Endothelial cell of umbilical vein (primary cell): ENCODE measurements around the gene NTMT2. TPM values are rescaled to one million over a fixed set of nuclear protein-coding genes. Genes with fewer than 3 reads are reported as not detected.

Experiments
- BruUV-seq: library from RNA; stranded (reverse); fragments of 400-500 nt; replicated peaks from 2 replicates; lab custom pipeline; 2021; lab: Mats Ljungman, UMichigan
- CTCF ChIA-PET: fragments of 300-600, 350-600 bp; sonication (Branson Sonifier 250); formaldehyde crosslinking; loops from one replicate; lab custom pipeline; 2021; ENCODE audit warnings: antibody characterized with exemption, inconsistent platforms; lab: Charles Lee
- POLR2A ChIA-PET: fragments of 300-600, 350-600 bp; sonication (Branson Sonifier 250); formaldehyde crosslinking; loops from one replicate; lab custom pipeline; 2021; ENCODE audit warnings: antibody characterized with exemption, inconsistent platforms; lab: Charles Lee
- DNase-seq: peaks from one replicate; pipeline ENCODE4 v3.0.0-alpha.2; 2011; ENCODE audit warnings: low read depth, low spot score
- FAIRE-seq: peaks from 2 replicates; lab custom pipeline; 2011; peaks lifted over from hg19 to GRCh38; lab: Jason Lieb, UNC
- H2AFZ ChIP-seq: 2 replicates; pipeline ENCODE4 v1.6.0; 2012; ENCODE audit warnings: low read depth, low read length, control low read depth, inconsistent platforms
- H3K27ac ChIP-seq: 2 replicates; pipeline ENCODE4 v1.5.1; 2011; ENCODE audit warnings: low read depth, mild to moderate bottlenecking, control low read depth, low read length, moderate library complexity; ENCODE audit not compliant: insufficient read depth
- H3K27me3 ChIP-seq, 2 experiments: 2 replicates each; pipeline versions ENCODE4 v1.6.0 to v1.6.1; 2011; ENCODE audit warnings: low read length in 2 of 2, mixed read lengths in 1 of 2; ENCODE audit not compliant: control insufficient read depth in 2 of 2, insufficient read depth in 2 of 2
- H3K36me3 ChIP-seq, 2 experiments: 2 replicates in 1 of 2; 3 replicates in 1 of 2; pipeline ENCODE4 v1.5.1; 2011; ENCODE audit warnings: low read length in 2 of 2, mild to moderate bottlenecking in 1 of 2, moderate library complexity in 1 of 2; ENCODE audit not compliant: control insufficient read depth in 2 of 2, insufficient read depth in 2 of 2; ENCODE audit errors: extremely low read depth in 1 of 2
- H3K4me1 ChIP-seq: 3 replicates; pipeline ENCODE4 v1.5.1; 2011; ENCODE audit warnings: mild to moderate bottlenecking, low read length; ENCODE audit not compliant: control insufficient read depth, insufficient read depth; ENCODE audit errors: extremely low read depth
- H3K4me2 ChIP-seq: 2 replicates; pipeline ENCODE4 v1.6.1; 2011; ENCODE audit warnings: low read length, control low read depth, mixed read lengths; ENCODE audit not compliant: insufficient read depth
- H3K4me3 ChIP-seq, 3 experiments: fragments of 200-600 bp in 1 of 3; sonication (generic), shearing (Covaris generic) in 1 of 3; replicated peaks in 1 of 3; 2 replicates each; pipeline ENCODE4 v1.5.1; 2011 to 2016; ENCODE audit warnings: control low read depth in 3 of 3, low read length in 3 of 3, mild to moderate bottlenecking in 2 of 3, inconsistent platforms in 1 of 3, low read depth in 1 of 3, moderate library complexity in 1 of 3; ENCODE audit not compliant: insufficient read depth in 1 of 3
- H3K79me2 ChIP-seq: 2 replicates; pipeline ENCODE4 v1.6.0; 2012; ENCODE audit warnings: low read length, inconsistent platforms; ENCODE audit not compliant: control insufficient read depth, insufficient read depth
- H3K9ac ChIP-seq: replicated peaks from 2 replicates; pipeline ENCODE3; 2011; ENCODE audit warnings: low read length, control low read depth; ENCODE audit not compliant: insufficient read depth; ENCODE audit errors: extremely low read depth
- H3K9me1 ChIP-seq: replicated peaks from 3 replicates; pipeline ENCODE4 v1.6.0; 2011; ENCODE audit warnings: mild to moderate bottlenecking, low read length; ENCODE audit not compliant: control insufficient read depth, insufficient read depth; ENCODE audit errors: extremely low read depth
- H3K9me3 ChIP-seq: replicated peaks from 2 replicates; pipeline ENCODE4 v1.5.1; 2012; ENCODE audit warnings: low read length, inconsistent platforms; ENCODE audit not compliant: control insufficient read depth, insufficient read depth
- H4K20me1 ChIP-seq: replicated peaks from 2 replicates; pipeline ENCODE3; 2011; ENCODE audit warnings: mild to moderate bottlenecking, low read length; ENCODE audit not compliant: control insufficient read depth, insufficient read depth; ENCODE audit errors: extremely low read depth
- EZH2 ChIP-seq: IDR thresholded peaks from 2 replicates; pipeline ENCODE4 v1.6.1; 2012; ENCODE audit warnings: borderline replicate concordance, low read depth, mild to moderate bottlenecking, moderate library complexity, low read length, inconsistent platforms; ENCODE audit not compliant: severe bottlenecking
- GATA2 ChIP-seq: IDR thresholded peaks from 2 replicates; pipeline ENCODE4 v1.7.0; 2011; ENCODE audit warnings: low read depth, mild to moderate bottlenecking, moderate library complexity, mixed read lengths, low read length; ENCODE audit not compliant: insufficient read length, insufficient read depth
- JUN ChIP-seq: IDR thresholded peaks from 2 replicates; pipeline ENCODE4 v1.6.1; 2011; ENCODE audit warnings: borderline replicate concordance, low read depth; ENCODE audit not compliant: insufficient read length, insufficient read depth
- MYC ChIP-seq: IDR thresholded peaks from one replicate; pipeline ENCODE4 v1.6.1; 2011; ENCODE audit warnings: mild to moderate bottlenecking, low read depth, low read length
- POLR2A ChIP-seq: IDR thresholded peaks from 2 replicates; pipeline ENCODE4 v1.6.1; 2012; ENCODE audit warnings: low read depth, mild to moderate bottlenecking, control low read depth, low read length
- POLR2AphosphoS5 ChIP-seq: IDR thresholded peaks from 2 replicates; pipeline ENCODE4 v1.6.1; 2012; ENCODE audit warnings: low read depth, mild to moderate bottlenecking, control low read depth, low read length, moderate library complexity; ENCODE audit not compliant: insufficient read depth
- dilution Hi-C: fragments of 300-500 bp; cut with MboI; formaldehyde crosslinking; loops from one replicate; pipeline ENCODE4 v1.15.0; 2019; ENCODE audit warnings: low sequenced_read_pairs; ENCODE audit not compliant: extremely low pct_ligation_motif_present
- intact Hi-C: fragments of 100-400 bp; cut with micrococcal nuclease; formaldehyde crosslinking; loops from one replicate; pipeline ENCODE4 v1.10.0; 2022
- polyA plus RNA-seq, 4 experiments: library from polyadenylated mRNA; depleted of rRNA in 3 of 4; stranded (reverse) in 3 of 4; unstranded in 1 of 4; fragments of >200 nt; gene quantifications; 2 replicates each; pipeline versions ENCODE4 v1.2.1 to v1.2.3, GENCODE V29; 2011 to 2012; ENCODE audit warnings: missing spikeins in 1 of 4
- total RNA-seq: library from RNA; stranded (reverse); gene quantifications from 2 replicates; pipeline ENCODE4 v1.2.3, GENCODE V29; 2021
- TF ChIP-seq, protein P1 (sequence below), 2 donors: IDR thresholded peaks; 1 replicate in 1 of 2; 2 replicates in 1 of 2; pipeline ENCODE4 v1.5.1; 2011; ENCODE audit warnings: low read length in 2 of 2, mild to moderate bottlenecking in 2 of 2, moderate library complexity in 2 of 2, control low read depth in 1 of 2, inconsistent platforms in 1 of 2, low read depth in 1 of 2; ENCODE audit not compliant: insufficient read depth in 1 of 2; ENCODE audit errors: extremely low read depth in 1 of 2

The NTMT2 gene
- total and polyA plus RNA-seq, 2 donors (not counting 3 experiments of a cell fraction or from before 2014, with no cell fraction given): not detected

DNA sequence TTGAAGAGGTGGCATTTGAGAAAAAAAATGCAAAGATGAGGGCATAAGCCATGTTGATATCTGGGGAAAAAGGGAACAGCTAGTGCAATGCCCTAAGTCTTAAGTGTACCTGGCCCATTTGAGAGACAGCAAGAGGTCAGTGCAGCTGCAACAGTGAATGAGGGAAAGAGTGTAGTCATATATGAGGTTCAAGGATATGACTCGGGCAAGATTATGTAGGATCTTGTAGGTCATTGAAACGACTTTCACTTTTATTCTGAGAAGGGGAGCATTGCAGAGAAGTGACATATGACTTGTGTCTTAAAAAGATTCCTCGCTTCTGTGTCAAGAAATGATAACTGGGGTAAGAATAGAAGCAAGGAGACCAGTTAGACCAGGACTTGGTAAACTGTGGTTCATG, 31.0 kb downstream of the NTMT2 start:
- CTCF ChIA-PET: no interaction called here
- H3K9ac ChIP-seq: no peak overlapping the region
- no peak for DNase-seq
- no peak for FAIRE-seq
- TF ChIP-seq GATA2 (no peak), JUN (no peak)
- H3K4me2 ChIP-seq: no peak overlapping the region
- no peaks in the 10 kb centered on the region for H3K79me2 ChIP-seq
- no peak overlapping the region for H2AFZ ChIP-seq
- no peaks in the 10 kb centered on the region for H3K9me1 ChIP-seq
- no TSS peak for BruUV-seq
- intact Hi-C loops (no loop called here), dilution Hi-C loops (no loop called here)
- no peaks in the 10 kb centered on the region for H3K27me3 ChIP-seq
- no peak overlapping the region for H3K4me3 ChIP-seq
- H3K9me3 ChIP-seq: no peaks in the 10 kb centered on the region
- no peak overlapping the region for H3K27ac ChIP-seq
- no peaks in the 10 kb centered on the region for H3K4me1 ChIP-seq
- POLR2A ChIA-PET: no interaction called here
- H4K20me1 ChIP-seq: no peaks in the 10 kb centered on the region
- no peaks in the 10 kb centered on the region for H3K36me3 ChIP-seq

- intact Hi-C loops: no loop called here
- ChIA-PET POLR2A (no interaction called here), CTCF (no interaction called here)
- no peak overlapping the region for H3K27ac ChIP-seq
- dilution Hi-C loops: no loop called here
- H3K4me3 ChIP-seq: no peak overlapping the region
- no peaks in the 10 kb centered on the region for H3K79me2 ChIP-seq
- H3K36me3 ChIP-seq: no peaks in the 10 kb centered on the region
- H3K27me3 ChIP-seq: no peaks in the 10 kb centered on the region
- no peak overlapping the region for H2AFZ ChIP-seq
- no peak for DNase-seq
- no peaks in the 10 kb centered on the region for H3K9me1 ChIP-seq
- H3K4me1 ChIP-seq: no peaks in the 10 kb centered on the region
- BruUV-seq: no TSS peak
- TF ChIP-seq POLR2AphosphoS5 (no peak), EZH2 (no peak), JUN (no peak), MYC (no peak), GATA2 (no peak), POLR2A (no peak)
- TF ChIP-seq, protein P1, sequence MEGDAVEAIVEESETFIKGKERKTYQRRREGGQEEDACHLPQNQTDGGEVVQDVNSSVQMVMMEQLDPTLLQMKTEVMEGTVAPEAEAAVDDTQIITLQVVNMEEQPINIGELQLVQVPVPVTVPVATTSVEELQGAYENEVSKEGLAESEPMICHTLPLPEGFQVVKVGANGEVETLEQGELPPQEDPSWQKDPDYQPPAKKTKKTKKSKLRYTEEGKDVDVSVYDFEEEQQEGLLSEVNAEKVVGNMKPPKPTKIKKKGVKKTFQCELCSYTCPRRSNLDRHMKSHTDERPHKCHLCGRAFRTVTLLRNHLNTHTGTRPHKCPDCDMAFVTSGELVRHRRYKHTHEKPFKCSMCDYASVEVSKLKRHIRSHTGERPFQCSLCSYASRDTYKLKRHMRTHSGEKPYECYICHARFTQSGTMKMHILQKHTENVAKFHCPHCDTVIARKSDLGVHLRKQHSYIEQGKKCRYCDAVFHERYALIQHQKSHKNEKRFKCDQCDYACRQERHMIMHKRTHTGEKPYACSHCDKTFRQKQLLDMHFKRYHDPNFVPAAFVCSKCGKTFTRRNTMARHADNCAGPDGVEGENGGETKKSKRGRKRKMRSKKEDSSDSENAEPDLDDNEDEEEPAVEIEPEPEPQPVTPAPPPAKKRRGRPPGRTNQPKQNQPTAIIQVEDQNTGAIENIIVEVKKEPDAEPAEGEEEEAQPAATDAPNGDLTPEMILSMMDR (IDR thresholded peaks at IDR 0.05; ENCODE audit: extremely low read depth in 1 of 2, insufficient read depth in 1 of 2, low read depth in 1 of 2, low read length in 2 of 2): no peak
- no peak overlapping the region for H3K4me2 ChIP-seq
- no peaks in the 10 kb centered on the region for H3K9me3 ChIP-seq
- FAIRE-seq: no peak
- no peaks in the 10 kb centered on the region for H4K20me1 ChIP-seq
- no peak overlapping the region for H3K9ac ChIP-seq
Measured at GRCh38 chr1:170182442-170182841, 36.7 kb downstream of the NTMT2 start.
